Activated T-helper 2 cell treated with anti-CD3 and anti-CD28 coated beads, Interferon-gamma antibody, Interleukin-2, Interleukin-4, amounts not matched to agents 10 μg/mL and 5 μg/mL and 100 μg/mL, durations not matched to agents 14 hours and 24 hours and 36 hours (primary cell): ENCODE measurements around the gene OIT3. TPM values are rescaled to one million over a fixed set of nuclear protein-coding genes. Genes with fewer than 3 reads are reported as not detected.

ENCODE experiments used
- DNase-seq: peaks from one replicate; pipeline ENCODE4 v3.0.0; 2021; ENCODE audit warnings: low spot score
- H3K27ac Mint-ChIP-seq: one replicate; pipeline ENCODE4 v1.8.0; 2021; ENCODE audit warnings: mixed read lengths
- H3K27me3 Mint-ChIP-seq: one replicate; pipeline ENCODE4 v1.8.0; 2021; ENCODE audit warnings: low read depth, mixed read lengths
- H3K36me3 Mint-ChIP-seq: one replicate; pipeline ENCODE4 v1.8.0; 2021; ENCODE audit warnings: low read depth, mixed read lengths
- H3K4me1 Mint-ChIP-seq: one replicate; pipeline ENCODE4 v1.8.0; 2021; ENCODE audit warnings: low read depth, mixed read lengths
- H3K4me3 Mint-ChIP-seq: one replicate; pipeline ENCODE4 v1.8.0; 2021; ENCODE audit warnings: low read depth, mild to moderate bottlenecking, moderate library complexity, mixed read lengths
- H3K9me3 Mint-ChIP-seq: one replicate; pipeline ENCODE4 v1.8.0; 2021; ENCODE audit warnings: mixed read lengths
- intact Hi-C: fragments of 100-400 bp; cut with micrococcal nuclease; formaldehyde crosslinking; loops from one replicate; pipeline ENCODE4 v1.15.1; 2023
- total RNA-seq: library from RNA; stranded (reverse); gene quantifications from 2 replicates; pipeline ENCODE4 v1.2.3, GENCODE V29; 2022

OIT3 gene
- total RNA-seq, 1 donor from 2014 or later, result not detected

DNA sequence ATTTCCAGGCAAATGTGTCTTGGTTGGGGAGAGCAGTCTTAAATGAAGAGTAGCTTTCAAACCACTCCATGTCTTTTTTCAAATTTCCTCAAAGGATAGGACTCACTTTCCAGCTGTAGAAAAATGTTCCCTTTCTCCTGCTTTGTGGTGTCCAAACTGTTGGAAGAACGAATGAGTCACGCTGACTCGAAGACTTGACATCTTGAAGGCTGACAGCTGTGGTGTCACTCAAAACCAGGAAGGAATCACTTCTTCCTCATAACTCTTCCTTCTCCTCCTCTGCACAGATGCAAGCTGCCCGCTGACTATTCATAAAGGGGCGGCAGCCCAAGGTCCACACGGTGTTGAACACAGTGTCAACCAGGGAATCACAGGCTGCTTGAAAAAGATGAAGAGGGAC, 41.8 kb downstream of the OIT3 start:
- intact Hi-C loops, result no loop called here
- DNase-seq, result no peak
- Mint-ChIP-seq H3K27me3 (peaks cover 3% of the 10 kb centered on the region), H3K4me3 (no peak overlapping the region), H3K27ac (no peak overlapping the region), H3K4me1 (no peaks in the 10 kb centered on the region), H3K36me3 (no peaks in the 10 kb centered on the region), H3K9me3 (no peaks in the 10 kb centered on the region)

DNA sequence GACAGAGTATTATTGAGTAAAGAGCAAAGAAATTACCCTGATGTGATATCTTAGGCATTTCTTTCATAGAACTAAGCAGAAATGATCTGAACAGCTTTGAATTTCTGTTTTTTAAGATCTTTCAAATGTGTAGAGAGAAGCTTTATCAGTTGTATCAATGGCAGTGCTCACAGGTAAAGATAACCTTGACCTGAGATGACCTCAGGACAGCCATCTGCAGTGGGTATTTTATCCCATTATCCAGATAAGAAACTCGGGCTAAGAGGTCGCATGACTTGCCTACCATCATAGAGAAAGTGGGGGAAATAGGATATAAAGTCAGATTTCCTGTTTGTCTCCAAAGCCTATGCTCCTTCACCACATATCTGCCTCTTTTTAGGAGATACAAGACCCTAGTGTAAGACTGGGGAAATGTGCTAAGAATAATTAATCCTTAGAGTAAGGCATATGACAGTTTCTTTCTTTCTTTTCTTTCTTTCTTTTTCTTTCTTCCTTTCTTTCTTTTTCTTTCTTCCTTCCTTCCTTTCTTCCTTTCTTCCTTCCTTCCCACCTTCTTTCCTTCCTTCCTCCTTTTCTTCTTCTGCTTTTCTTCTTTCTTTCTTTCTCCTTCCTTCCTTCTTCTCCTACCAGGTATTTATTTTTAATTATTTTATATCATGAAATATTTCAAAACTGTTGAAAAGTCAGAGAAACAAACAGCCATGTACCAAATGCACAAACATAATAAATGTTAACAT, 50.1 kb downstream of the OIT3 start:
- H3K27ac Mint-ChIP-seq, result no peak overlapping the region
- H3K36me3 Mint-ChIP-seq, result no peaks in the 10 kb centered on the region
- H3K27me3 Mint-ChIP-seq, result peaks cover 17% of the 10 kb centered on the region
- no peak overlapping the region for H3K4me3 Mint-ChIP-seq
- intact Hi-C loops, result no loop called here
- no peak for DNase-seq
- peaks cover 3% of the 10 kb centered on the region for H3K4me1 Mint-ChIP-seq
- H3K9me3 Mint-ChIP-seq, result no peaks in the 10 kb centered on the region

DNA sequence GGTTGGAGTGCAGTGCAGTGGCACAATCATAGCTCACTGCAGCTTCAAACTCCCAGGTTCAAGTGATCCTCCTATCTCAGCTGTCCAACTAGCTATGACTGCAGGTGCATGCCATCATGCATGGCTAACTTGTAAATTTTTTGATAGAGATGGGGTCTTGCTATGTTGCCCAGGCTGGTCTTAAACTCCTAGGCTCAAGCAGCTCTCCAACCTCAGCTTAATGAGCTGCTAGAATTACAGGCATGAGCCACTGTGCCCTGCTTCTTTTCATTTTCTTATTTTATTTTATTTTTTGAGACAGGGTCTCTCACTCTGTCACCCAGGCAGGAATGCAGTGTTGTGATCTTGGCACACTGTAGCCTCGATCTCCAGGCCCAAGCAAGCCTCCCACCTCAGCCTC, 53.4 kb downstream of the OIT3 start:
- H3K27me3 Mint-ChIP-seq, result peaks cover 12% of the 10 kb centered on the region
- H3K36me3 Mint-ChIP-seq, result no peaks in the 10 kb centered on the region
- no peaks in the 10 kb centered on the region for H3K9me3 Mint-ChIP-seq
- no peaks in the 10 kb centered on the region for H3K4me1 Mint-ChIP-seq
- intact Hi-C loops, result no loop called here
- H3K27ac Mint-ChIP-seq, result no peak overlapping the region
- no peak overlapping the region for H3K4me3 Mint-ChIP-seq
- no peak for DNase-seq

DNA sequence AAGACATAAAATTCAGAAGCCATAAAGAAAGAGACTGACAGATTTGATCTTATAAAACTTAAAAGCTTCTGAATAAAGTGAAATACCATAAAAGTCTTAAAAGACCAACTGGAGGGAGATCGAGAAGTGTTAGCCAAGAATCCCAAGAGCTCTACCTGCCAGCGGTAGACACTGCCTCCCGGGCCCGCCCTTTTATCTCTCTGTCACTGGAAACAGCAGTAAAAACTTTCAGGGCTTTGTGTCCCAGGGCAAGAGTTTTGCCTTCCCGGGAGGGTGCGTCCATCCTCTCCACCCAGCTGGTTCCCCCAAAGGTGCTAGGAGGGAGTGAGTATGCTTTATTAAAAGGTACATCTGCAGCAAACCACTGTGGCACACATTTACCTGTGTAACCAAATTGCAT, 55.2 kb downstream of the OIT3 start:
- no peaks in the 10 kb centered on the region for H3K9me3 Mint-ChIP-seq
- H3K4me3 Mint-ChIP-seq, result no peak overlapping the region
- H3K36me3 Mint-ChIP-seq, result no peaks in the 10 kb centered on the region
- intact Hi-C loops, result no loop called here
- H3K4me1 Mint-ChIP-seq, result no peaks in the 10 kb centered on the region
- DNase-seq, result no peak
- no peak overlapping the region for H3K27ac Mint-ChIP-seq
- peaks cover 12% of the 10 kb centered on the region for H3K27me3 Mint-ChIP-seq

DNA sequence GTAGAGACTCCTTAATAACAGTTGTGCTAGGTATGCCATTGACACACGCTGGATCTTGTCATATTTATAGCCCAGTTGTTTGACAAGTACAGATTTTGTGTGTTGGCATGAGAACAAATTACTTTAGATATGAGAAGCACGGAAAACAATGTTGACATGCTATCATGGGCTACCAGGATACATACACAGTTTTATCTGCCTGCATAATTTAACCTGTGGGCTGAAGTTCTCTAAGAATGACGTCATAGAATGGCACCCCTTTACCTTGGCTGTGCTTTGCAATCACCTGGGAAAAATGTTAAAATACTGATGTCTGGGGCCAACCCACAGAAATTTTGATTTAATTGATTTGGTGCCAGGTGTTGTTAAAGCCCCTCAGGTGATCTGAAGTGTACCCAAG, 58.2 kb downstream of the OIT3 start:
- no peaks in the 10 kb centered on the region for H3K4me1 Mint-ChIP-seq

DNA sequence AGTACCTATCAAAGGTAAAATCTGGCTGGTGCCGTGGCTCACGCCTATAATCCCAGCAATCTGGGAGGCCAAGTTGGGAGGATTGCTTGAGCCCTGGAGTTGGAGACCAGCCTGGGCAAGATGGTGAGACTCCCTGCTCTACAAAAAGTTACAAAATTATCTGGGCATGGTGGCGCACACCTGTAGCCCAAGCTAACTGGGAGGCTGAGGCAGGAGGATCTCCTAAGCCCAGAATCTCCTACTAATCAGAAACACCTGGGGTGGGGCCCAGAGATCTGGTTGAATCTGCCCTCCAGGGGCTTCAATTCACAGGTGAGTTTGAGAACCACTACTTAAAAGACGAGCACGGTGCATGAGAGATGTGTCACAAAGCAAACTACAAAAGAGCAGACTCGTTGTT, 58.6 kb downstream of the OIT3 start:
- Mint-ChIP-seq H3K36me3 (no peaks in the 10 kb centered on the region), H3K4me1 (no peaks in the 10 kb centered on the region), H3K27me3 (peaks cover 6% of the 10 kb centered on the region), H3K4me3 (no peak overlapping the region), H3K27ac (no peak overlapping the region), H3K9me3 (no peaks in the 10 kb centered on the region)
- DNase-seq, result no peak
- intact Hi-C loops, result no loop called here

More for the DNA sequence above, 58.2 kb downstream of the OIT3 start:
- Mint-ChIP-seq H3K4me3 (no peak overlapping the region), H3K27ac (no peak overlapping the region), H3K27me3 (peaks cover 4% of the 10 kb centered on the region), H3K36me3 (no peaks in the 10 kb centered on the region), H3K9me3 (no peaks in the 10 kb centered on the region)
- intact Hi-C loops, result no loop called here
- DNase-seq, result no peak

DNA sequence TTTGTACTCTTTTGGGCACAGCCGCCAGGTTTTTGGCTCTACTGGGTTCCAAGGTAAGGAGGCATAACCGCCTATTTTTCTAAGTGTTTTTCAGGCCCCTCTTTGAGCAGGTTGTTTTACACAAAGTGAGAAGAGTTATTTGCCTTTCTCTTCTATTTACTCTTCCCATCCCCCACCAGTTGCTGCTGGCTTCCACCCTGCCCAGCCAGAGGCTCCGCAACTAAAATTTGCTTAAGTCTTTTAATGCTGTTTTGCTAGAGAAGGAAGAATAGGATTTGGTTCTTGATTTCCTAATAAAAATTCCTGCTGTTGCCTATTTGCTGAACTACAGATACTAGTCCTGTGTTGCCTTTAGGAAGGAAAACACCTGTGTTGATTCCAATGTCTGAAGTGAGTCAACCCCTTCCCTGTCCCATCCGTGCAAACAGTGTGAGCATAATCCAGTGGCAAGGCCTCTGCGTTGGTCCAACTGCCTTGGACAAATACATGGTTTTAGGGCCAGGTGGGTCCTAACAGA, 59.2 kb downstream of the OIT3 start:
- Mint-ChIP-seq H3K4me3 (no peak overlapping the region), H3K27me3 (peaks cover 4% of the 10 kb centered on the region), H3K4me1 (no peaks in the 10 kb centered on the region), H3K36me3 (no peaks in the 10 kb centered on the region), H3K9me3 (no peaks in the 10 kb centered on the region), H3K27ac (no peak overlapping the region)
- intact Hi-C loops, result no loop called here
- DNase-seq, result no peak

DNA sequence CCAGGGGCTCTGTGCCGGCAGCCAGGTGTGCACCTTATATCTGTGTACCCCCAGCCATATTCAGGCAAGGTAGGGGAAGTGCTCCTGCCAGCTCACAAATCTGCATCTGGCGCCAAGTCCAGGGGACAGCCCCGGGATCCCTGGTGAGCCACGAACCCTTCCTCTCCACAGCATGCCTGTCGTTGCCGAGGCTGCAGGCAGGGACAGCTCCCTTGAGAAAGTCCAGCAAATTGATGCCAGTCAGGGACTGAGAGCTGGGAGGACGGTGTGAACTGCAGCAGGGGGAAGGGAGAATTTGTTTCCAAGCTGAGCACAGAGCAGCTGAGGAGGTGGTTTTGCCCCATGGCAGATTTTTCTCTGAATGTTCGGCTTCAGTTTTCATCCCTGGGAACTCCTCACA, 60.1 kb downstream of the OIT3 start:
- DNase-seq, result no peak
- no peaks in the 10 kb centered on the region for H3K36me3 Mint-ChIP-seq
- H3K9me3 Mint-ChIP-seq, result no peaks in the 10 kb centered on the region
- no peaks in the 10 kb centered on the region for H3K4me1 Mint-ChIP-seq
- no peak overlapping the region for H3K4me3 Mint-ChIP-seq
- peaks cover 4% of the 10 kb centered on the region for H3K27me3 Mint-ChIP-seq
- H3K27ac Mint-ChIP-seq, result no peak overlapping the region
- intact Hi-C loops, result no loop called here

DNA sequence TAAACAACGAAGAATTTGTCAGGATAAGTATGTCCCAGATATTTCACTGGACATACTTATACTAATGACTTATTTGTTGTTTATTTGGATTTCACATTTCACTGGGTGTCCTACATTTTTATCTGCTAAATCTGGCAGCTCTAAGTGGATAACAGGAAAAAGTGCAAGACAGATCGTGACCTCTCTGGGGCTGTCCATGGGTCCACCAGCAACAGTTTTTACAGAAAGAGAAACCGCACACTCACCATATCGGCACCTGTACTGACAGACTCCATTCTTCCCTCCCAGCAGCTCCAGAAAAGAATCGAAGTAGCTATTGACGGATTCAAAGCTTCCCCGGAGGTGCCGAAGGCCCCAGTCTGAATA, 60.7 kb downstream of the OIT3 start:
- Mint-ChIP-seq H3K4me3 (no peak overlapping the region), H3K4me1 (no peaks in the 10 kb centered on the region), H3K27me3 (peaks cover 4% of the 10 kb centered on the region), H3K27ac (no peak overlapping the region), H3K36me3 (no peaks in the 10 kb centered on the region), H3K9me3 (no peaks in the 10 kb centered on the region)
- intact Hi-C loops, result no loop called here
- no peak for DNase-seq

DNA sequence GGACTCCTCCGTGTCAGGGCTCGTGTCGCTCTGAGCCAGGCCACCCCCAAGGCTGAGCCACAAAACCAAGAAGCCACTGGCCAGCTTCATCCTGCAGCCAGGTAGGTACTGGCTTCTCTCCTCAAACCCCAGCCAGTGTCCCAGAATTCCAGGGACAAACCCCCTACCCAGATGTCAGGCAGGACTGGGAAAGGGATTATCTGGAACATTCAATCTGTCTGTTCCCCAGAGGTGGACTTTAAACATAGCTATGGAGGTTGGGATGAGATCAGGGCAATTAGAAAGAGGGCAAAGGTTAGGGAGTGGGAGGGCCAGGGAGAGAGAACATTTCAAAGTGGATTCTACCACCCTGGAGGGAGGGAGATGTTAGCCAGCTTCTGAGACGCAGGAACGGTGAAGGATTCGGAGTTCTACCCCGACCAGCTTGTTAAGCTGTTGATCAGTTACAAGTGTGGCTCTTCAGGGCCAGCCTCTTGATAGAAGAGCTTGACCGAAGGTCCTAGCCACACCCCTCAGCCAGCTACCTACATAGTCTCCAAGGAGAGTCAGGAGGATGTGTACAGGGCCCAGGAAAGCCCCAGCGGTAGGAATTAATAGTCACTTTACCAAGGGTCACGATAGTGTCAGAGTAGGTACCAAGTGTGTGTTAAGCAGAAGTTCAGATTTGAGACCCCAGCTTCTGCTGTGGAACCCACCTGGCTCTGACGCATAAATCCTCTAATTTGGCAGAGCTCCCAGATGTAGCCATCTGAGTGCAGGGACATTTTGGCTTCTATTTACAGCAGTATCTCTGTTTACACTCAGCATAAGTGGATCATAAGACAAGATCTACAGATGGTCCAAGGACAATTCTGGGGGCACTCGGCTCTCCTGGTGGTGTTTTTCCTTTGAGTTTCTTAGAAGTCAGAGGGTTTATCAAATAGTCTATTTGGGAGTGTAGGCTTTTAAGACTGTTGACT, 61.3 kb downstream of the OIT3 start, which contains the start of gene PLA2G12B:
TSS of gene PLA2G12B (minus strand) at position 211 of the 959 bp plus-strand sequence. CDS start at position 90, 121 bp downstream.
- no peaks in the 10 kb centered on the region for H3K36me3 Mint-ChIP-seq
- no peak for DNase-seq
- intact Hi-C loops, result no loop called here
- no peak within 1 kb of the TSS for H3K4me3 Mint-ChIP-seq
- H3K27ac Mint-ChIP-seq, result no peak within 1 kb of the TSS
- no peaks in the 10 kb centered on the region for H3K4me1 Mint-ChIP-seq
- no peaks in the 10 kb centered on the region for H3K9me3 Mint-ChIP-seq
- peaks cover 5% of the 10 kb centered on the region for H3K27me3 Mint-ChIP-seq

DNA sequence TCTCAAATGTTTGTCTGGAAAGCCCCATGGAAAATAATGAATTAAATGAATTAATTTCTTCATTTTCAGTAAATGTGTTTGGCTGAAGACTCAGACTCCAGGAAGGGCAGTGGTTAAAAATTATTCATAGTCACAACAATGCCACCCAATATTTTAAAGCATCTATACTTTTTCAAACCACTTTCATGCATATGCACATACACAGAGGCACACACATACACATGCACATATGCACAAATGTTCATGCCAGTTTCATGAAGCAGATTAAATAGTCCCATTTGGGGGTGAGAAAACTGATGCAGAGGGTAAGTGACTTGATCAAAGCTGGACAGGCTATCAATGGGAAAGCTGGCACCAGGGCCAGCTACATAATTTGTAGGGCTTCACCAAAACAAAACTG, 62.5 kb downstream of the OIT3 start:
- intact Hi-C loops, result no loop called here
- peaks cover 12% of the 10 kb centered on the region for H3K27me3 Mint-ChIP-seq
- no peak for DNase-seq
- H3K27ac Mint-ChIP-seq, result no peak overlapping the region
- no peaks in the 10 kb centered on the region for H3K9me3 Mint-ChIP-seq
- H3K4me1 Mint-ChIP-seq, result no peaks in the 10 kb centered on the region
- no peaks in the 10 kb centered on the region for H3K36me3 Mint-ChIP-seq
- H3K4me3 Mint-ChIP-seq, result no peak overlapping the region

DNA sequence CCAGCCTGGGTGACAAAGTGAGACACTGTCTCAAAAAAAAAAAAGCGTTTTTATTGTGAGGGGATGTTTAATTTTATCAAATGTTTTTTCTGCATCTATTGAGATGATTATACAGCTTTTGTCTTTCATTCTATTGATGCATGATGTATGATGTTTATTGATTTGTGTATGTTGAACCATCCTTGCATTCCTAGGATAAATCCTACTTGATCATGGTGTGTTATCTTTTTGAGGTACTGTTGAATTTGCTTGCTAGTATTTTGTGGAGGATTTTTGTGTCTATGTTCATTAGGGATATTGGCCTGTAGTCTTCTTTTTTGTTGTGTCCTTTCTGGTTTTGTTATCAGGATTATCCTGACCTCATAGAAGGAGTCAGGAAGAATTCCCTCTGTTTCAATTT, 83.3 kb downstream of the OIT3 start:
- no peak overlapping the region for H3K4me3 Mint-ChIP-seq
- DNase-seq, result no peak
- intact Hi-C loops, result no loop called here
- H3K36me3 Mint-ChIP-seq, result no peaks in the 10 kb centered on the region
- H3K27me3 Mint-ChIP-seq, result peaks cover 1% of the 10 kb centered on the region
- H3K9me3 Mint-ChIP-seq, result peaks cover 51% of the 10 kb centered on the region
- no peak overlapping the region for H3K27ac Mint-ChIP-seq
- no peaks in the 10 kb centered on the region for H3K4me1 Mint-ChIP-seq

DNA sequence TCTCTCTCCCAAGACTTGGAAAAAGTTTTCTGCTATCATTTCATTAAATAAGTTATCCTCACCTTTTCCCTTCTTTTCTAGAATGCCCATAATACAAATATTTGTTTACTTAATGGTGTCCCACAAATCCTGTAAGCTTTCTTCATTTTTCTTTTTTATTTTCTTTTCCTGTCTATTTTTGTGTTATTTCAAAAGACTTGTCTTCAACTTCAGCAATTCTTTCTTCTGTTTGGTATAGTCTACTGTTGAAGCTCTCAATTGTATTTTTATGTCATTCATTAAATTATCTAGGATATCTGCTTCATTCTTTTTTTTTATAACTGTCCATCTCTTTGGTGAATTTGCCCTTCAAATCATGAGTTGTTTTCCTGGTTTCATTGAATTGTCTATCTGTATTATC, 86.2 kb downstream of the OIT3 start:
- Mint-ChIP-seq H3K4me3 (no peak overlapping the region), H3K9me3 (peaks cover 51% of the 10 kb centered on the region), H3K27ac (no peak overlapping the region), H3K36me3 (no peaks in the 10 kb centered on the region), H3K27me3 (peaks cover under 1% of the 10 kb centered on the region), H3K4me1 (no peaks in the 10 kb centered on the region)
- no peak for DNase-seq
- intact Hi-C loops, result no loop called here
